Loucy (cell line): ENCODE results near the gene HMGN4.
A peak's percentile ranks its signal among the peaks of the same experiment; 100 is the strongest.

ENCODE experiments used
- H2AFZ ChIP-seq: fragments of 200-600 bp; sonication (generic); 2 replicates; pipeline ENCODE4 v1.6.0; 2016; ENCODE audit warnings: antibody characterized with exemption, mild to moderate bottlenecking, low read length, moderate library complexity
- H3F3A ChIP-seq: fragments of 200-600 bp; 2 replicates; pipeline ENCODE4 v1.6.0; 2016; ENCODE audit warnings: antibody characterized with exemption, low read depth, mild to moderate bottlenecking
- H3K27me3 ChIP-seq: fragments of 200-600 bp; sonication (generic); 2 replicates; pipeline ENCODE4 v1.6.1; 2014; ENCODE audit warnings: low read length, mild to moderate bottlenecking; ENCODE audit not compliant: insufficient read depth, poor library complexity, severe bottlenecking
- H3K36me3 ChIP-seq: fragments of 200-600 bp; sonication (generic); 2 replicates; pipeline ENCODE4 v1.6.1; 2016; ENCODE audit warnings: low read length; ENCODE audit not compliant: insufficient read depth
- H3K4me1 ChIP-seq: fragments of 200-600 bp; sonication (generic); 2 replicates; pipeline ENCODE4 v1.5.1; 2014; ENCODE audit warnings: low read length, mild to moderate bottlenecking; ENCODE audit not compliant: insufficient read depth, poor library complexity, severe bottlenecking
- H3K4me2 ChIP-seq: fragments of 200-600 bp; sonication (generic); 2 replicates; pipeline ENCODE4 v1.6.0; 2014; ENCODE audit warnings: antibody characterized with exemption, low read length, low read depth, mild to moderate bottlenecking; ENCODE audit not compliant: poor library complexity, severe bottlenecking
- H3K4me3 ChIP-seq: fragments of 200-600 bp; sonication (generic); 2 replicates; pipeline ENCODE4 v1.5.1; 2014; ENCODE audit warnings: low read length, mild to moderate bottlenecking, mixed read lengths; ENCODE audit not compliant: poor library complexity, severe bottlenecking
- H3K79me2 ChIP-seq: fragments of 200-600 bp; sonication (generic); 2 replicates; pipeline ENCODE4 v1.6.1; 2014; ENCODE audit warnings: low read length; ENCODE audit not compliant: insufficient read depth
- H3K9ac ChIP-seq: fragments of 200-600 bp; sonication (generic); 2 replicates; pipeline ENCODE4 v1.6.0; 2014; ENCODE audit warnings: mild to moderate bottlenecking, low read depth, low read length, moderate library complexity; ENCODE audit not compliant: poor library complexity, severe bottlenecking
- H3K9me2 ChIP-seq: fragments of 200-600 bp; sonication (generic); replicated peaks from 2 replicates; pipeline ENCODE4 v1.6.1; 2016; ENCODE audit warnings: low read depth, low read length, mixed read lengths
- H3K9me3 ChIP-seq: fragments of 200-600 bp; sonication (generic); 2 replicates; pipeline ENCODE4 v1.6.1; 2014; ENCODE audit warnings: mild to moderate bottlenecking, antibody characterized with exemption, low read length, low read depth; ENCODE audit not compliant: insufficient read depth
- H4K20me1 ChIP-seq: fragments of 200-600 bp; sonication (generic); 2 replicates; pipeline ENCODE4 v1.6.0; 2014; ENCODE audit warnings: antibody characterized with exemption, low read length, mild to moderate bottlenecking; ENCODE audit not compliant: insufficient read depth, poor library complexity, severe bottlenecking
- EZH2phosphoT487 ChIP-seq: fragments of 200-600 bp; IDR thresholded peaks from 2 replicates; pipeline ENCODE4 v1.6.1; 2018; ENCODE audit warnings: antibody characterized with exemption, mild to moderate bottlenecking, moderate library complexity, borderline replicate concordance
- TF ChIP-seq, protein P1 (sequence below): fragments of 200-600 bp; sonication (generic); conservative IDR thresholded peaks from 2 replicates; pipeline ENCODE4 v1.5.1; 2014; ENCODE audit warnings: mild to moderate bottlenecking, antibody characterized with exemption, low read length

The HMGN4 gene

DNA sequence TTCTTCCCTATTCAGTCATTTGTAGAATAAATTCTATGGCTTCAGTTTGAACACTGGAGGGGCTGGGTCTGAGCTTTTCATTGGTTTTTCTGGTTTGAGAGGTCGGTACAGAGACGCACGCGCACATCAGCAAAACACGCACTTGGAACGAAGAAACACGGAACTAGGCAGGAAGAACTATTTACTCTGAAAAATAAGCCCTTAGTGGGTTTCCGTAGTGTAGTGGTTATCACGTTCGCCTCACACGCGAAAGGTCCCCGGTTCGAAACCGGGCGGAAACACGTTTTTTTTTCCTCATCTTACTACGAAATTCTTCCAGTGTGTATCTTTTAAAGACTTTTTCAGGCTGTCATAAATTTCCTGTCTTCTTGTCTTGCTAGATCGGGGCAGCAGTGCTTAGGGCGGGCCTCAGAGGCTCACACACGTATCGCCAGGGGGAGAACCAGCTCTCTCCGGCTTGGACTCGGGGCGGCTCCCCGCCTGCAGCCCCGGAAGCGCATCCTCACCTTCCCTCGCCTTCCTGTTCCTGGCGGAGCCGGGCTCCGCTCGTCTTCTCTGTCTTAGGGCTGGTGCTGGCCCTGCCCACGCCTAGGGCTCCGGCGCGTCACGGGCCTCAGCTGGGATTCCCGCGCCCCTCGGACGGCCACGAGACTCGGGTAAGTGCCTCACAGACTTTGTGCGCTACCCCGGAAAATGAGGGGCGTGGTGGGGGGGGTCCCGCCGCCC, at the start of gene HMGN4:
Gene HMGN4 (plus strand): TSS at position 521 of the 726 bp plus-strand sequence. CDS start 6,841 bp downstream, outside the sequence.
- TF ChIP-seq, protein P1, sequence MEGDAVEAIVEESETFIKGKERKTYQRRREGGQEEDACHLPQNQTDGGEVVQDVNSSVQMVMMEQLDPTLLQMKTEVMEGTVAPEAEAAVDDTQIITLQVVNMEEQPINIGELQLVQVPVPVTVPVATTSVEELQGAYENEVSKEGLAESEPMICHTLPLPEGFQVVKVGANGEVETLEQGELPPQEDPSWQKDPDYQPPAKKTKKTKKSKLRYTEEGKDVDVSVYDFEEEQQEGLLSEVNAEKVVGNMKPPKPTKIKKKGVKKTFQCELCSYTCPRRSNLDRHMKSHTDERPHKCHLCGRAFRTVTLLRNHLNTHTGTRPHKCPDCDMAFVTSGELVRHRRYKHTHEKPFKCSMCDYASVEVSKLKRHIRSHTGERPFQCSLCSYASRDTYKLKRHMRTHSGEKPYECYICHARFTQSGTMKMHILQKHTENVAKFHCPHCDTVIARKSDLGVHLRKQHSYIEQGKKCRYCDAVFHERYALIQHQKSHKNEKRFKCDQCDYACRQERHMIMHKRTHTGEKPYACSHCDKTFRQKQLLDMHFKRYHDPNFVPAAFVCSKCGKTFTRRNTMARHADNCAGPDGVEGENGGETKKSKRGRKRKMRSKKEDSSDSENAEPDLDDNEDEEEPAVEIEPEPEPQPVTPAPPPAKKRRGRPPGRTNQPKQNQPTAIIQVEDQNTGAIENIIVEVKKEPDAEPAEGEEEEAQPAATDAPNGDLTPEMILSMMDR = no peak
- TF ChIP-seq EZH2phosphoT487 = no peak
- peaks cover 18% of the 10 kb centered on the region for H3F3A ChIP-seq
- H3K9me3 ChIP-seq = no peaks in the 10 kb centered on the region

DNA sequence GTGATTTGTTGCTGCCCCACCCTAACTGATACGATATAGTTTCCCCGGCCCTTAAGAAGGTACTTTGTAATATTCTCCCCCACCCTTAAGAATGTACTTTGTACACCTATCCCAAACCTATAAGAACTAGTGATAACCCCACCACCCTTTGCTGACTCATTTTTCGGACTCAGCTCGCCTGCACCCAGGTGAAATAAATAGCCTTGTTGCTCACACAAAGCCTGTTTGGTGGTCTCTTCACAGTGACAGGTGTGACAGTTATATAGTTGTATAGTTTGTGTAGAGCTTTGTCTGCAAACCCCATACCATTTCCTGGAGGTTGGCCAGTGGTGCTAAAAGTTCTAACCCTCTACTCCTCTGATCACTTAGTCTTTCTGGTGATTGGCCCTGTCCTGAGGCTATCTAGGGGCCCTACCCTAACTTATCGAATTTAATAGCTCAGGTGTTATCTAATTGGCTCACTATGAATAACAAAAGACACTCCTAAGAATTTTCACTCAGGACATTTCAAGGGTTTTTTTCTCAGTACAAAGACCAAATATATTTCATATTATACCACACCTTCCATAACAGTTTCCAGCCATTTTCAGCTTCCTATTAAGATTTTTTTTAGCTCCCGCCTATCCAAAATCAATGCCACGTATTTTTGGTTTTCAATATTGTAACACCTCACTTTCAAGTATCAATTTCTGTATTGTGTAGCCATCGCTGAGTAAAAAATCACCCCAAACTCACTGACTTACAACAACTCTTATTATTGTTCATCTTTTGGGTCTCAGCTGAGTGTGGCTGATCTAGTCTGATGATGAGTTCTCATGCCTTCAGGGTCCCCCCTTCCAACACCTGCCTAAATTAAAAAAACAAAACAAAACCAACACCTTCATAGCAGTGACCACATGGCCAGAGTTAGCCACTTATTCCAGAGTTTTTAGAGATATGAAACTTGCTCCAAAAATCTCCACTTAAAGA, 47.9 kb upstream of the HMGN4 start:
- Histone ChIP-seq H3K79me2 (no peaks in the 10 kb centered on the region), H3K9ac (no peak overlapping the region), H3K4me3 (no peak overlapping the region), H3K9me2 (no peaks in the 10 kb centered on the region), H4K20me1 (no peaks in the 10 kb centered on the region), H3K4me2 (peak overlapping the region; percentile 1), H3F3A (no peaks in the 10 kb centered on the region), H2AFZ (peak overlapping the region; percentile 40; the same call in 1 of the 2 replicates), H3K27me3 (no peaks in the 10 kb centered on the region), H3K4me1 (peaks cover 26% of the 10 kb centered on the region), H3K36me3 (no peaks in the 10 kb centered on the region), H3K9me3 (no peaks in the 10 kb centered on the region; the same call in 1 of the 2 replicates)
- no peak for TF ChIP-seq EZH2phosphoT487
- TF ChIP-seq, protein P1 = no peak

More for the DNA sequence above, at the start of gene HMGN4:
- no peaks in the 10 kb centered on the region for H3K36me3 ChIP-seq
- no peaks in the 10 kb centered on the region for H3K9me2 ChIP-seq
- H3K79me2 ChIP-seq = peaks cover 48% of the 10 kb centered on the region
- H4K20me1 ChIP-seq = peaks cover 17% of the 10 kb centered on the region
- peak within 1 kb of the TSS; percentile 86 for H3K4me2 ChIP-seq
- no peaks in the 10 kb centered on the region for H3K27me3 ChIP-seq
- peak within 1 kb of the TSS; percentile 79 for H2AFZ ChIP-seq
- peak within 1 kb of the TSS; percentile 87 for H3K4me3 ChIP-seq
- H3K4me1 ChIP-seq = peaks cover 53% of the 10 kb centered on the region
- peak within 1 kb of the TSS; percentile 95 for H3K9ac ChIP-seq

DNA sequence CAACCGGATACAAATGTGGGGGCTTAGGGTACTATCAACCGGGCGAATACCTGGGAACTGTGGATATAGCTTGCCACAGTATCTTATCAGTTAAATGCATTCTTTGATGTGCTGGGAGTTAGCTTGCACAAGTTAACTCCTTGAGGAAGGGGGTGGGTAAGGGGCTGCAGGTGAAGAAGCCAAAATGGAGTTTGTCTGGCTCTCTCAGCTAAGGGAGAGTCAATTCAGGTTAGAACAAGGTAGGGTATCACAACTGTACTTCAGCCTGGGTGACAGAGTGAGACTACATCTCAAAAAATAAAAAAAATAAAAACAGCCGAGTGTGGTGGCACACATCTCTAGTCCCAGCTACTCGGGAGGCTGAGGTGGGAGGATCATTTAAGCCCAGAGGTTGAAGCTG, 46.6 kb upstream of the HMGN4 start:
- Histone ChIP-seq H3K27me3 (no peaks in the 10 kb centered on the region), H4K20me1 (no peaks in the 10 kb centered on the region), H3K79me2 (no peaks in the 10 kb centered on the region), H3K9ac (no peak overlapping the region), H3K4me2 (no peak overlapping the region), H3K9me2 (no peaks in the 10 kb centered on the region), H3K4me3 (no peak overlapping the region), H3K36me3 (no peaks in the 10 kb centered on the region), H3K4me1 (peaks cover 15% of the 10 kb centered on the region), H3K9me3 (no peaks in the 10 kb centered on the region; the same call in 1 of the 2 replicates), H2AFZ (no peak overlapping the region), H3F3A (no peaks in the 10 kb centered on the region)
- TF ChIP-seq EZH2phosphoT487 = no peak
- TF ChIP-seq, protein P1 = no peak
